ENCODE data around the gene PCBP4.

Gene PCBP4

GRCh38 chr3:51966486-51966885, 768 bp downstream of the PCBP4 start:
- no peak for DNase-seq (ENCODE audit: low read depth in 2 of 2)
- no peak for TF ChIP-seq CTCF (IDR thresholded peaks at IDR 0.05; ENCODE audit: low read depth, low read length)
- peak overlapping the region; percentile 67 to 68 for H3K4me3 ChIP-seq (replicated peaks in 1 of 2; ENCODE audit: low read depth in 2 of 2, low read length in 2 of 2)

- no peak for TF ChIP-seq CTCF (IDR thresholded peaks at IDR 0.05; ENCODE audit: low read depth, low read length)
- DNase-seq (ENCODE audit: low read depth in 2 of 2): no peak
- H3K4me3 ChIP-seq (replicated peaks in 1 of 2; ENCODE audit: low read depth in 2 of 2, low read length in 2 of 2): no peak overlapping the region
These were observed 1.2 kb downstream of the PCBP4 start for GRCh38 chr3:51966016-51966415.

GRCh38 chr3:51964521-51964920, 2.7 kb downstream of the PCBP4 start:
- TF ChIP-seq CTCF (IDR thresholded peaks at IDR 0.05; ENCODE audit: low read depth, low read length): no peak
- H3K4me3 ChIP-seq (replicated peaks in 1 of 2; ENCODE audit: low read depth in 2 of 2, low read length in 2 of 2): no peak overlapping the region
- DNase-seq (ENCODE audit: low read depth in 2 of 2): no peak

- H3K4me3 ChIP-seq (replicated peaks in 1 of 2; ENCODE audit: low read depth in 2 of 2, low read length in 2 of 2): no peak overlapping the region
- no peak for TF ChIP-seq CTCF (IDR thresholded peaks at IDR 0.05; ENCODE audit: low read depth, low read length)
These were observed 3.3 kb downstream of the PCBP4 start for GRCh38 chr3:51963951-51964451.

GRCh38 chr3:51962854-51963530, 4.3 kb downstream of the PCBP4 start:
- TF ChIP-seq CTCF (IDR thresholded peaks at IDR 0.05; ENCODE audit: low read depth, low read length): no peak
- DNase-seq (ENCODE audit: low read depth in 2 of 2): peak in 1 of 2 donors; percentile 12
- no peak overlapping the region for H3K4me3 ChIP-seq (replicated peaks in 1 of 2; ENCODE audit: low read depth in 2 of 2, low read length in 2 of 2)

More at GRCh38 chr3:51963951-51964451, 3.3 kb downstream of the PCBP4 start:
- DNase-seq (ENCODE audit: low read depth in 2 of 2): no peak

GRCh38 chr3:51961602-51962569, 5.4 kb downstream of the PCBP4 start:
- no peak for TF ChIP-seq CTCF (IDR thresholded peaks at IDR 0.05; ENCODE audit: low read depth, low read length)
- no peak for DNase-seq (ENCODE audit: low read depth in 2 of 2)
- H3K4me3 ChIP-seq (replicated peaks in 1 of 2; ENCODE audit: low read depth in 2 of 2, low read length in 2 of 2): no peak overlapping the region
